ENCODE results near the gene CDKAL1. TPM values are rescaled to one million over a fixed set of nuclear protein-coding genes. Genes with fewer than 3 reads are reported as not detected.

The CDKAL1 gene
- total and polyA plus RNA-seq, 2 of the 13 experiments (the other 11 are each of a cell fraction or from before 2014, with no cell fraction given), result 9.5 to 27.7 TPM

DNA sequence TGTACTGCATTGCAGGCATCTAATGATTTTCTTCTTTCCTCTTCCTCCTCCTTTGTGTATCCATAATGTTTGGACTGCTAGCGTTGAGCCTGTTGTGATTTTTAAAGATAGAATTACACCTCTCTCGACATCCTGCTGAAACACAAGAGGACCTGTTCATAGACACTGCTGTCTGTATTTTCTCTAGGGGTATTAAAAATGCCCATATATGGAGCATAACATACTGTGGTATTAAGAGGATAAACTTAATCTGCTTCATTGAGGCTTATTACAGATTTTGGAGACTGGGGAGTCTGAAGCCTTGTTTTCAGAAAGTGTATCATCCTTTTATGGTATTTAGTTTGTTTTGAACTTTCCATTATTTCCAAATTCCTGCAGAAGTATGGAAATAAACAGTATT is 414.3 kb downstream of the CDKAL1 start (continued):
- TF ChIP-seq, protein P1, sequence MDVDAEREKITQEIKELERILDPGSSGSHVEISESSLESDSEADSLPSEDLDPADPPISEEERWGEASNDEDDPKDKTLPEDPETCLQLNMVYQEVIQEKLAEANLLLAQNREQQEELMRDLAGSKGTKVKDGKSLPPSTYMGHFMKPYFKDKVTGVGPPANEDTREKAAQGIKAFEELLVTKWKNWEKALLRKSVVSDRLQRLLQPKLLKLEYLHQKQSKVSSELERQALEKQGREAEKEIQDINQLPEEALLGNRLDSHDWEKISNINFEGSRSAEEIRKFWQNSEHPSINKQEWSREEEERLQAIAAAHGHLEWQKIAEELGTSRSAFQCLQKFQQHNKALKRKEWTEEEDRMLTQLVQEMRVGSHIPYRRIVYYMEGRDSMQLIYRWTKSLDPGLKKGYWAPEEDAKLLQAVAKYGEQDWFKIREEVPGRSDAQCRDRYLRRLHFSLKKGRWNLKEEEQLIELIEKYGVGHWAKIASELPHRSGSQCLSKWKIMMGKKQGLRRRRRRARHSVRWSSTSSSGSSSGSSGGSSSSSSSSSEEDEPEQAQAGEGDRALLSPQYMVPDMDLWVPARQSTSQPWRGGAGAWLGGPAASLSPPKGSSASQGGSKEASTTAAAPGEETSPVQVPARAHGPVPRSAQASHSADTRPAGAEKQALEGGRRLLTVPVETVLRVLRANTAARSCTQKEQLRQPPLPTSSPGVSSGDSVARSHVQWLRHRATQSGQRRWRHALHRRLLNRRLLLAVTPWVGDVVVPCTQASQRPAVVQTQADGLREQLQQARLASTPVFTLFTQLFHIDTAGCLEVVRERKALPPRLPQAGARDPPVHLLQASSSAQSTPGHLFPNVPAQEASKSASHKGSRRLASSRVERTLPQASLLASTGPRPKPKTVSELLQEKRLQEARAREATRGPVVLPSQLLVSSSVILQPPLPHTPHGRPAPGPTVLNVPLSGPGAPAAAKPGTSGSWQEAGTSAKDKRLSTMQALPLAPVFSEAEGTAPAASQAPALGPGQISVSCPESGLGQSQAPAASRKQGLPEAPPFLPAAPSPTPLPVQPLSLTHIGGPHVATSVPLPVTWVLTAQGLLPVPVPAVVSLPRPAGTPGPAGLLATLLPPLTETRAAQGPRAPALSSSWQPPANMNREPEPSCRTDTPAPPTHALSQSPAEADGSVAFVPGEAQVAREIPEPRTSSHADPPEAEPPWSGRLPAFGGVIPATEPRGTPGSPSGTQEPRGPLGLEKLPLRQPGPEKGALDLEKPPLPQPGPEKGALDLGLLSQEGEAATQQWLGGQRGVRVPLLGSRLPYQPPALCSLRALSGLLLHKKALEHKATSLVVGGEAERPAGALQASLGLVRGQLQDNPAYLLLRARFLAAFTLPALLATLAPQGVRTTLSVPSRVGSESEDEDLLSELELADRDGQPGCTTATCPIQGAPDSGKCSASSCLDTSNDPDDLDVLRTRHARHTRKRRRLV (CRISPR knock-in tag; IDR thresholded peaks at IDR 0.05), result no peak
- no peak for TF ChIP-seq ZC3H4 (CRISPR knock-in tag; IDR thresholded peaks at IDR 0.05; ENCODE audit: borderline replicate concordance)
- no peak for TF ChIP-seq ZNF619 (CRISPR knock-in tag; IDR thresholded peaks at IDR 0.05)

DNA sequence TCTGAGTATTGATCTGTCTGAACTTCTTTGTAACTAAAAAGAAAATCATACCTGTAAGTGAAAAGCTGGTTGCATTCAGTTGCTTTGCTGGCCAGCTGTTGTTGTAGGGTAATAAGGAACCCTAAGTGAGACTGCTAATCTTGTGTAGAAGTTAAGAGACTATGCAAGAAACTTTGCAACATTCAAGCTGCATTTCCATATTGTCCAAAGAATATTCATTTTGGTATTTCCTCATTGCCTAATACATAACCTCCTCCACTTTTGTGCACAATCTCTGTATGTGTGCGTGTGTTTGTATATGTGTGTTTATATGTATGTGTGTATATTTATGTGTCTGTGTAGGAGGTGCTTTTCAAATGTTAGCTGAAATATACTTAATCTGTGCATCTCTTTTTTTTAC is 414.9 kb downstream of the CDKAL1 start:
- FAIRE-seq (no peak), ATAC-seq (no peak), DNase-seq (ENCODE audit: low spot score) (no peak)
- POLR2A ChIA-PET, result interaction anchor here (0.6 kb wide), 1 partner anchor 353 kb away, joined by 4 read pairs; no protein-coding TSS in a partner anchor
- Histone ChIP-seq H3K79me2 (ENCODE audit: insufficient read depth, low read length) (no peaks in the 10 kb centered on the region), H3K4me1 (ENCODE audit: insufficient read depth, low read length) (peaks cover 16% of the 10 kb centered on the region), H4K20me1 (ENCODE audit: insufficient read depth, low read length) (no peaks in the 10 kb centered on the region), H3K27ac (ENCODE audit: extremely low read length, insufficient read depth, low read length) (no peak overlapping the region), H3K4me3 (replicated peaks in 1 of 3; ENCODE audit: insufficient read depth in 1 of 3, low read depth in 2 of 3, low read length in 3 of 3) (no peak overlapping the region), H3K36me3 (replicated peaks in 1 of 2; ENCODE audit: control insufficient read depth in 1 of 2, insufficient read depth in 2 of 2, low read length in 2 of 2) (no peaks in the 10 kb centered on the region), H3K27me3 (ENCODE audit: control insufficient read depth in 1 of 2, insufficient read depth in 2 of 2, low read length in 2 of 2) (no peaks in the 10 kb centered on the region), H3K9ac (ENCODE audit: insufficient read depth, low read depth, low read length) (no peak overlapping the region), H2AFZ (ENCODE audit: low read length) (no peak overlapping the region), H3K9me3 (ENCODE audit: low read length) (no peaks in the 10 kb centered on the region), H3K4me2 (ENCODE audit: low read depth, low read length) (no peak overlapping the region)
- in situ Hi-C loops (cut with HindIII; ENCODE audit: extremely low pct_ligation_motif_present, low pct_unique_long_range_greater_than_20kb), result no loop called here
- CTCF ChIA-PET (ENCODE audit: low intra/inter-chr PET ratio, low total read pairs), result no interaction called here
- no TSS peak for BruUV-seq (replicated peaks)
- 97% methylated on average over 1 of the region's 1 CpG for WGBS (ENCODE audit: low lambda C conversion rate)
- intact Hi-C loops (cut with micrococcal nuclease; ENCODE audit: unreplicated experiment), result no loop called here
- TF ChIP-seq ARID2 (CRISPR knock-in tag; IDR thresholded peaks at IDR 0.05; ENCODE audit: borderline replicate concordance) (no peak), ZNF572 (CRISPR knock-in tag; IDR thresholded peaks at IDR 0.05) (no peak), NPAS2 (CRISPR knock-in tag; IDR thresholded peaks at IDR 0.05; ENCODE audit: borderline replicate concordance) (no peak), ZNF644 (CRISPR knock-in tag; IDR thresholded peaks at IDR 0.05; ENCODE audit: low read depth) (no peak), ZNF577 (CRISPR knock-in tag; IDR thresholded peaks at IDR 0.05; ENCODE audit: borderline replicate concordance, low read depth) (no peak), NFYC (CRISPR knock-in tag; IDR thresholded peaks at IDR 0.05) (no peak), KDM5B (CRISPR knock-in tag; IDR thresholded peaks at IDR 0.05; ENCODE audit: borderline replicate concordance) (no peak), ZNF251 (CRISPR knock-in tag; IDR thresholded peaks at IDR 0.05) (no peak)
- TF ChIP-seq, protein P2, sequence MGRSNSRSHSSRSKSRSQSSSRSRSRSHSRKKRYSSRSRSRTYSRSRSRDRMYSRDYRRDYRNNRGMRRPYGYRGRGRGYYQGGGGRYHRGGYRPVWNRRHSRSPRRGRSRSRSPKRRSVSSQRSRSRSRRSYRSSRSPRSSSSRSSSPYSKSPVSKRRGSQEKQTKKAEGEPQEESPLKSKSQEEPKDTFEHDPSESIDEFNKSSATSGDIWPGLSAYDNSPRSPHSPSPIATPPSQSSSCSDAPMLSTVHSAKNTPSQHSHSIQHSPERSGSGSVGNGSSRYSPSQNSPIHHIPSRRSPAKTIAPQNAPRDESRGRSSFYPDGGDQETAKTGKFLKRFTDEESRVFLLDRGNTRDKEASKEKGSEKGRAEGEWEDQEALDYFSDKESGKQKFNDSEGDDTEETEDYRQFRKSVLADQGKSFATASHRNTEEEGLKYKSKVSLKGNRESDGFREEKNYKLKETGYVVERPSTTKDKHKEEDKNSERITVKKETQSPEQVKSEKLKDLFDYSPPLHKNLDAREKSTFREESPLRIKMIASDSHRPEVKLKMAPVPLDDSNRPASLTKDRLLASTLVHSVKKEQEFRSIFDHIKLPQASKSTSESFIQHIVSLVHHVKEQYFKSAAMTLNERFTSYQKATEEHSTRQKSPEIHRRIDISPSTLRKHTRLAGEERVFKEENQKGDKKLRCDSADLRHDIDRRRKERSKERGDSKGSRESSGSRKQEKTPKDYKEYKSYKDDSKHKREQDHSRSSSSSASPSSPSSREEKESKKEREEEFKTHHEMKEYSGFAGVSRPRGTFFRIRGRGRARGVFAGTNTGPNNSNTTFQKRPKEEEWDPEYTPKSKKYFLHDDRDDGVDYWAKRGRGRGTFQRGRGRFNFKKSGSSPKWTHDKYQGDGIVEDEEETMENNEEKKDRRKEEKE (IDR thresholded peaks at IDR 0.05), result no peak
- TF ChIP-seq, protein P3, sequence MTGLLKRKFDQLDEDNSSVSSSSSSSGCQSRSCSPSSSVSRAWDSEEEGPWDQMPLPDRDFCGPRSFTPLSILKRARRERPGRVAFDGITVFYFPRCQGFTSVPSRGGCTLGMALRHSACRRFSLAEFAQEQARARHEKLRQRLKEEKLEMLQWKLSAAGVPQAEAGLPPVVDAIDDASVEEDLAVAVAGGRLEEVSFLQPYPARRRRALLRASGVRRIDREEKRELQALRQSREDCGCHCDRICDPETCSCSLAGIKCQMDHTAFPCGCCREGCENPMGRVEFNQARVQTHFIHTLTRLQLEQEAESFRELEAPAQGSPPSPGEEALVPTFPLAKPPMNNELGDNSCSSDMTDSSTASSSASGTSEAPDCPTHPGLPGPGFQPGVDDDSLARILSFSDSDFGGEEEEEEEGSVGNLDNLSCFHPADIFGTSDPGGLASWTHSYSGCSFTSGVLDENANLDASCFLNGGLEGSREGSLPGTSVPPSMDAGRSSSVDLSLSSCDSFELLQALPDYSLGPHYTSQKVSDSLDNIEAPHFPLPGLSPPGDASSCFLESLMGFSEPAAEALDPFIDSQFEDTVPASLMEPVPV (CRISPR knock-in tag; IDR thresholded peaks at IDR 0.05), result no peak
